A549 (cell line): ENCODE data around the gene TOGARAM1.

Experiments used
- BCL3 ChIP-seq: fragments of >200 bp; sonication (Bioruptor Twin); formaldehyde crosslinking; IDR thresholded peaks from 3 replicates; pipeline ENCODE4 v1.6.1; 2016
- CBX8 ChIP-seq: fragments of 200-600 bp; sonication (generic); IDR thresholded peaks from 2 replicates; pipeline ENCODE4 v1.6.1; 2016
- CTCF ChIP-seq: fragments of >200 bp; sonication (Bioruptor Twin); formaldehyde crosslinking; IDR thresholded peaks from 3 replicates; pipeline ENCODE4 v1.5.1; 2016
- ELK1 ChIP-seq: fragments of 150-350 bp; IDR thresholded peaks from 2 replicates; pipeline ENCODE4 v1.6.1; 2014; ENCODE audit warnings: low read depth, mild to moderate bottlenecking, low read length
- HDAC2 ChIP-seq: fragments of 200-600 bp; sonication (generic); IDR thresholded peaks from 2 replicates; pipeline ENCODE4 v1.6.1; 2016
- JUN ChIP-seq, 2 experiments: fragments of >200 bp; sonication (Bioruptor Twin); formaldehyde crosslinking; IDR thresholded peaks; 2 replicates in 1 of 2; 3 replicates in 1 of 2; pipeline ENCODE4 v1.6.1; 2016 to 2017
- MAFK ChIP-seq: fragments of 450-650 bp; IDR thresholded peaks from 2 replicates; pipeline ENCODE4 v1.6.1; 2014; ENCODE audit not compliant: partially characterized antibody
- MAX ChIP-seq: IDR thresholded peaks from 2 replicates; pipeline ENCODE4 v1.6.1; 2012
- MYC ChIP-seq: IDR thresholded peaks from 2 replicates; pipeline ENCODE4 v1.6.1; 2012; ENCODE audit warnings: mild to moderate bottlenecking, inconsistent platforms, low read length, improper control_type of control experiment, borderline replicate concordance
- POLR2A ChIP-seq: IDR thresholded peaks from 2 replicates; pipeline ENCODE4 v1.6.1; 2012; ENCODE audit warnings: mild to moderate bottlenecking, low read length
- POLR2AphosphoS2 ChIP-seq: conservative IDR thresholded peaks from 2 replicates; pipeline ENCODE4 v1.6.1; 2012; ENCODE audit warnings: low read length, improper control_type of control experiment, inconsistent platforms
- RCOR1 ChIP-seq: fragments of 150-350 bp; IDR thresholded peaks from 2 replicates; pipeline ENCODE4 v1.6.1; 2014; ENCODE audit warnings: antibody characterized with exemption, low read length, low read depth
- RFX5 ChIP-seq: fragments of 450-650 bp; IDR thresholded peaks from 2 replicates; pipeline ENCODE4 v1.7.1; 2014; ENCODE audit warnings: antibody characterized with exemption, mild to moderate bottlenecking, moderate library complexity
- ZSCAN20 ChIP-seq: fragments of 250-450 bp; sonication (Bioruptor Pico); IDR thresholded peaks from 2 replicates; pipeline ENCODE4 v1.8.0; 2022; ENCODE audit warnings: mild to moderate bottlenecking, moderate library complexity

DNA sequence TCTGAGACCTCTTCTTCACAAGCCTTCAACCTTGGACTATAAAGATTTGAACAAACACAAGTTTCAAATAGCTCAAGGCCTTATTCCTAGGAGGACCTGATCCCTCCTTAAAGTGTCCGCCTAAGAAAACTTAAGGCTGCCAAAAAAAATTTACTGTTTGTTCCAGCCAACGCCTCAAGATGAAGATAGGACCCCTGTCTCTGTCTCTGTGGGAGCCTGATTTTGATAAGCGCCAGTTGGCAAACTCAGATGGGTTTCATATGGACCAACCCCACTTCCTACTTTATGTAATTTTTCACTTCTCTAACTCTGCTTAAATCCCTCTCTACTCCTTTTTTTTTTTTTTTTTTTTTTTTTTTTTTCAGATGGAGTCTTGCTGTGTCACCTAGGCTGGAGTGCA, 161.3 kb downstream of the TOGARAM1 start:
- TF ChIP-seq CTCF (no peak), JUN (IDR thresholded peaks at IDR 0.05) (no peak), BCL3 (no peak), MAFK (no peak), RFX5 (no peak), POLR2AphosphoS2 (no peak), RCOR1 (no peak), ELK1 (no peak), CBX8 (no peak), POLR2A (no peak), HDAC2 (no peak), ZSCAN20 (CRISPR knock-in tag) (no peak), MYC (no peak), MAX (no peak)
